ENCODE results near the gene PHKB.
"Not testable (repeated sequence)": the region's sequence is repeated elsewhere in the genome, so short reads cannot be mapped to it uniquely, and the experiment has no call there.

- TF ChIP-seq, protein P1, sequence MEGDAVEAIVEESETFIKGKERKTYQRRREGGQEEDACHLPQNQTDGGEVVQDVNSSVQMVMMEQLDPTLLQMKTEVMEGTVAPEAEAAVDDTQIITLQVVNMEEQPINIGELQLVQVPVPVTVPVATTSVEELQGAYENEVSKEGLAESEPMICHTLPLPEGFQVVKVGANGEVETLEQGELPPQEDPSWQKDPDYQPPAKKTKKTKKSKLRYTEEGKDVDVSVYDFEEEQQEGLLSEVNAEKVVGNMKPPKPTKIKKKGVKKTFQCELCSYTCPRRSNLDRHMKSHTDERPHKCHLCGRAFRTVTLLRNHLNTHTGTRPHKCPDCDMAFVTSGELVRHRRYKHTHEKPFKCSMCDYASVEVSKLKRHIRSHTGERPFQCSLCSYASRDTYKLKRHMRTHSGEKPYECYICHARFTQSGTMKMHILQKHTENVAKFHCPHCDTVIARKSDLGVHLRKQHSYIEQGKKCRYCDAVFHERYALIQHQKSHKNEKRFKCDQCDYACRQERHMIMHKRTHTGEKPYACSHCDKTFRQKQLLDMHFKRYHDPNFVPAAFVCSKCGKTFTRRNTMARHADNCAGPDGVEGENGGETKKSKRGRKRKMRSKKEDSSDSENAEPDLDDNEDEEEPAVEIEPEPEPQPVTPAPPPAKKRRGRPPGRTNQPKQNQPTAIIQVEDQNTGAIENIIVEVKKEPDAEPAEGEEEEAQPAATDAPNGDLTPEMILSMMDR (IDR thresholded peaks at IDR 0.05): not testable (repeated sequence)
- not testable (repeated sequence) for TF ChIP-seq POLR2A (IDR thresholded peaks at IDR 0.05)
Observed at GRCh38 chr16:47541135-47541534, 80.0 kb downstream of the PHKB start.

All from uterus (tissue), 2 donors.